Dermis microvascular lymphatic vessel endothelial cell (primary cell): ENCODE data around the gene ARHGDIG. TPM values are rescaled to one million over a fixed set of nuclear protein-coding genes. Genes with fewer than 3 reads are reported as not detected.
"Not testable (repeated sequence)": the region's sequence is repeated elsewhere in the genome, so short reads cannot be mapped to it uniquely, and the experiment has no call there.

Source experiments
- DNase-seq, 2 donors: peaks; one replicate each; pipeline versions ENCODE4 v3.0.0 to v3.0.0-alpha.2; 2010; ENCODE audit warnings: low read depth in 2 of 2
- total RNA-seq: library from RNA; depleted of rRNA; stranded (reverse); fragments of >200 nt; gene quantifications from 2 replicates; pipeline ENCODE4 v1.2.1, GENCODE V29; 2014

Gene ARHGDIG
- total RNA-seq, 1 donor from 2014 or later, result not detected

- DNase-seq, result no peak
These were observed 45.2 kb downstream of the ARHGDIG start for GRCh38 chr16:325375-326145.

GRCh38 chr16:330741-331140 lies 50.4 kb downstream of the ARHGDIG start:
- DNase-seq, result no peak

- DNase-seq, result not testable (repeated sequence)
These were observed 50.9 kb downstream of the ARHGDIG start for GRCh38 chr16:331181-331814.

Other genes starting within 250 kb of the ARHGDIG start
- gene POLR3K, start 227.0 kb upstream of the ARHGDIG start, total RNA-seq, result 4.9 and 5.7 TPM in 2 replicates
- 15.6 and 27.1 TPM in 2 replicates for gene SNRNP25, start 226.8 kb upstream of the ARHGDIG start, total RNA-seq
- 14.5 and 22.6 TPM in 2 replicates for gene RHBDF1, start 208.0 kb upstream of the ARHGDIG start, total RNA-seq
- gene MPG, start 202.4 kb upstream of the ARHGDIG start, total RNA-seq, result 187 and 208 TPM in 2 replicates
- 3.2 and 8.0 TPM in 2 replicates for gene NPRL3, start 141.9 kb upstream of the ARHGDIG start, total RNA-seq
- not detected in 2 replicates for gene HBZ, start 127.9 kb upstream of the ARHGDIG start, total RNA-seq
- gene HBM, start 114.6 kb upstream of the ARHGDIG start, total RNA-seq, result not detected in 2 replicates
- gene HBA2, start 107.7 kb upstream of the ARHGDIG start, total RNA-seq, result 0.51 TPM in 1 of 2 replicates, not detected in the other
- not detected in 2 replicates for gene HBA1, start 103.9 kb upstream of the ARHGDIG start, total RNA-seq
- 0.63 and 1.4 TPM in 2 replicates for gene HBQ1, start 100.1 kb upstream of the ARHGDIG start, total RNA-seq
- gene LUC7L, start 51.1 kb upstream of the ARHGDIG start, total RNA-seq, result 27.6 and 31.2 TPM in 2 replicates
- 33.1 and 58.9 TPM in 2 replicates for gene FAM234A, start 45.8 kb upstream of the ARHGDIG start, total RNA-seq
- gene RGS11, start 4.6 kb upstream of the ARHGDIG start, total RNA-seq, result 0.26 and 0.38 TPM in 2 replicates
- gene PDIA2, start 2.6 kb downstream of the ARHGDIG start, total RNA-seq, result under 0.01 TPM in 1 of 2 replicates, not detected in the other
- 13.6 and 19.7 TPM in 2 replicates for gene AXIN1, start 72.1 kb downstream of the ARHGDIG start, total RNA-seq
- gene MRPL28, start 89.9 kb downstream of the ARHGDIG start, total RNA-seq, result 60.3 and 77.0 TPM in 2 replicates
- 66.6 and 120 TPM in 2 replicates for gene PGAP6, start 101.4 kb downstream of the ARHGDIG start, total RNA-seq
- 45.4 and 50.3 TPM in 2 replicates for gene NME4, start 116.6 kb downstream of the ARHGDIG start, total RNA-seq
- 11.4 and 19.2 TPM in 2 replicates for gene DECR2, start 121.3 kb downstream of the ARHGDIG start, total RNA-seq
- gene RAB11FIP3, start 145.1 kb downstream of the ARHGDIG start, total RNA-seq, result 19.0 and 48.9 TPM in 2 replicates
- gene CAPN15, start 247.1 kb downstream of the ARHGDIG start, total RNA-seq, result 18.9 and 31.5 TPM in 2 replicates